HG02763 (cell line): Measurements from ENCODE around the gene WWC2.
"Not testable (repeated sequence)": the region's sequence is repeated elsewhere in the genome, so short reads cannot be mapped to it uniquely, and the experiment has no call there.

Source experiments
- ATAC-seq: cut with Tn5 transposase; IDR thresholded peaks from one replicate; pipeline ENCODE4 v1.9.1; 2021; ENCODE audit warnings: mild to moderate bottlenecking, moderate library complexity; ENCODE audit not compliant: unreplicated experiment

The WWC2 gene

DNA sequence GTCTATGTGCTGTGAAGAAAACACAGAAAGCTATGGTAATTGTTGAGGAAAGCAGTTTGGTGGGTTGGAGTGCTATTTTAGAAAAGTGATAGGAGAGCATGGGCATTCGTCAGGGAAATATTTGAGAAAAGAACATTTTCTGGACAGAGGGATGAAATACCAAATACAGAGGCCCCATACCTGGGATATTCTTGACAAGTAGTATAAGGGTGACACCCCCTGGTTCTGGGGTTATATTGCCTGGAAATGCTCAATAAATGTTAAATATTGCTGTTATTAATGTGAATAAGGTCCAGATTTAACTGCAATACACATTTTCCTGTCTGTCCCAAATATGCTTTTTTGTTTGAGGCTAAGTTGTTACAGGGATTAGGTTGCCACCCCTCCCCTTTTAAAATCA, 42.9 kb downstream of the WWC2 start:
- no peak for ATAC-seq

DNA sequence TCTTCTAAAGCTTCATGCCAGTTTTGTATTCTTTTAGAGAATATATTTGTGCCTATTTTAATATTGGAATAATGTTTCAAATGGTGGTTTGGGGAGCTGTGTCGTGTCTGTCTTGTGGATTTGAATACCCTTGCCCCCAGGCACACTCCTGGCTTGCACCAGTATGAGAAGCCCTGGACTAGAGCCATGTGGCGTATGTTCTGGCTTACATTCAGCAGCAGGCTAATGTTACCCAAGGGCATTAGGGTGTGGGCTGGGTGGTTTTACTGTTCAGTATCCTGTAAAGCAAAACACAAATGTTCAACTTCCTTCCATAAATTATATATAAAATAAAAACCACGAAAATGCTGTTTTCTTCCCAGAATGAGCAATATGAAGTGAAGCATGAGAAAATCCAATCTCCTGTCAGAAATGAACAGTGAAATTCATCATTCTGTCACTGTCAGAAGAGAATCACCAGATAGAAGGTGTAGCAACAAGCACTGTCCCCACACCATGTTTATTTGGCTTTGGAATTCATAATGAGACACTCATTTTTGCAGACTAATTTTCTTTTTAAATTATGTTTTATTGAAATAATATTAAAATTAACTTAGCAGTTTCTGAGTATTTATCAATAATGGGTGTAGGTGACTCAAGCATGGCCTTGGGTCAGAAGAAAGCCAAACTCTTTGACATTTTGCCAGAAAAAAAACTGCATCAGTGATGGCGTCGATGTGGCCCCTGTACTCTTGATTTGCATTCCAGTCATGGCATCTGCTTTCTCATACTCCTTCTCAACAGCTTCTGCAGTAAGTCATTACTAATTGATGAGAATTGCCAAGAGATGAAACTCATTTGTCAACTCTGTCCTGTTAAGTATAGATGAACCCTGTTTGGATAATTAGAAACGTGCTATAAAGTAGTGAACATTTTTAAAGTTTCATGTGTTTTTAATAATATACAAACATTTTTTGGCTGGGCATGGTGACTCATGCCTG, 43.8 kb downstream of the WWC2 start:
- ATAC-seq, result no peak

GRCh38 chr4:183144787-183145186, 45.7 kb downstream of the WWC2 start:
- ATAC-seq, result no peak

- no peak for ATAC-seq
Measured at GRCh38 chr4:183145773-183146172, 46.7 kb downstream of the WWC2 start.

DNA sequence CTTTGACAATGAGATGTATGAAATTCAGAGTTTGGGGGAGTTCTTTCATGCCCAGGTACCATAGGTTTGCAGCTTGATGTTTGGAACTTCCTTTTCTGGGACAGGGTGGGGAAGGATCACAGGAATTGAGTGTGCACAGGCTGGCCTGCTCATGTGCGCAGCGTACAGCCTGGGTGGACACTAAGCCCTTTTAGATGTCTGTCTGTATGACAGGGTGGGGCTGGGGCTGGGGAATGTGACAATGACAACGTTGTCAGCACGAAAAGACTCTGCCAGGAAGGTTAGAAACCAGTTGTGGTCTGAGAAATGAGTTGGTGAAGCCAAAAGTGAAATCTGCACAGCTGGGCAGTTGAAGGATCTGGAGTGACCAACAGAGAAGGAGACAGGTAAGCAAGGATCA, 47.4 kb downstream of the WWC2 start:
- no peak for ATAC-seq

- ATAC-seq, result no peak
Measured at GRCh38 chr4:183147196-183147595, 48.1 kb downstream of the WWC2 start.

DNA sequence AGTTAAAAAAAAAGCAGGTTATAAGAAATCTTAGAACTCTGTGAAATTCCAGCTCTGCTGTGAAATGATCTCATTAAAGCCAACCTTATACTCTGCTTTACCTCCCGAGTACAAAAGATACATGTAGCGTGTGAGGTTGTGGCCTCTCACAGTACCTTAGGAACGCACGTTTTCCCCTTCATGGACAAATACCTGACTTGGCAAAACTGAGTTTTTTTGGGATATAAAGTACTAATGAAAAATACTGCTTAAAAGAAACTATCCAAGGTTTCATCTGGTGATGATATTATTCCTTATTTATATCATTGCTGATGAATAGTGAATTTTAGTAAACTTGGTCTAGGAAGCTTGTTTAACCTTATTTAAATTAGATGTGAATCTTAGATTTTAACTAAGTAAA, 48.9 kb downstream of the WWC2 start:
- no peak for ATAC-seq

- no peak for ATAC-seq
Measured at GRCh38 chr4:183149616-183150539, 50.8 kb downstream of the WWC2 start.

DNA sequence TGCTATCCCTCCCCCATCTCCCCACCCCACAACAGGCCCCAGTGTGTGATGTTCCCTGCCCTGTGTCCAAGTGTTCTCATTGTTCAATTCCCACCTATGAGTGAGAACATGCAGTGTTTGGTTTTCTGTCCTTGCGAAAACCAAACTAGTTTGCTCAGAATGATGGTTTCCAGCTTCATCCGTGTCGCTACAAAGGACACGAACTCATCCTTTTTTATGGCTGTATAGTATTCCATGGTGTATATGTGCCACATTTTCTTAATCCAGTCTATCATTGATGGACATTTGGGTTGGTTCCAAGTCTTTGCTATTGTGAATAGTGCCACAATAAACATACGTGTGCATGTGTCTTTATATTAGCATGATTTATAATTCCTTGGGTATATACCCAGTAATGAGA, 51.6 kb downstream of the WWC2 start:
- ATAC-seq, result not testable (repeated sequence)

GRCh38 chr4:183152232-183152631, 53.2 kb downstream of the WWC2 start:
- ATAC-seq, result not testable (repeated sequence)

- ATAC-seq, result no peak
Measured at GRCh38 chr4:183153190-183153916, 54.3 kb downstream of the WWC2 start.

DNA sequence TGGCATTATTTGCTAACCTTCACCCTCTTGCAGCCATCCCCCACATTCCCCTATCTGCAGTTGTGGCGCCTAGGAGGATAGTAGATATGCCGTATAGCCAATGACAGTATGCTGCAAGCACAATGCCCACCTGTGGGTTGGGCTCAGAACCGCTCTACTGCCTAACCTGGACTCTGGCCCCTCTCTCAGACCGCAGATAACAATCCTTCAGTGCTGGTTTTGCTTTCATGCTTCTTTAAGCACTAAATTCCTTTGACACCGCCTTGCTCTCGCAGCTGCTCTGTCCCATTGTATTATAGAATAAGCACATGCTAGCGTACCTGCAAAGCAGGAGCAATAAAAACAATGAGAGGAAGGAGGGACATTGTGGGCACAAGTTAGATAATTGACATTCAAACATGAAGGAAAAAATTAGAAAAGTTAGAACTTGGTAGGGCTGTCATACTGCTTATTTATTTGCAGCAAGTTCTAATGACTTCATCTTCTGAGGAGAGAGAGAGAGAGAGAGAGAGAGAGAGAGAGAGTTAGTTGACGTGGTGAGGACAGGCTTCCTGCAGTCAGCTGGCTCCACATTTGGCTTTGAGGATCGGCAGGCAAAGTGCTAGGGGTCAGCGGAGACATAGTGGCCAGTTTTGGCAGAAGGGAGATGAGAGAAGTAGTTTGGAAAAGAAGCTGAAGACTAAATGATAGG, 55.8 kb downstream of the WWC2 start:
- no peak for ATAC-seq

DNA sequence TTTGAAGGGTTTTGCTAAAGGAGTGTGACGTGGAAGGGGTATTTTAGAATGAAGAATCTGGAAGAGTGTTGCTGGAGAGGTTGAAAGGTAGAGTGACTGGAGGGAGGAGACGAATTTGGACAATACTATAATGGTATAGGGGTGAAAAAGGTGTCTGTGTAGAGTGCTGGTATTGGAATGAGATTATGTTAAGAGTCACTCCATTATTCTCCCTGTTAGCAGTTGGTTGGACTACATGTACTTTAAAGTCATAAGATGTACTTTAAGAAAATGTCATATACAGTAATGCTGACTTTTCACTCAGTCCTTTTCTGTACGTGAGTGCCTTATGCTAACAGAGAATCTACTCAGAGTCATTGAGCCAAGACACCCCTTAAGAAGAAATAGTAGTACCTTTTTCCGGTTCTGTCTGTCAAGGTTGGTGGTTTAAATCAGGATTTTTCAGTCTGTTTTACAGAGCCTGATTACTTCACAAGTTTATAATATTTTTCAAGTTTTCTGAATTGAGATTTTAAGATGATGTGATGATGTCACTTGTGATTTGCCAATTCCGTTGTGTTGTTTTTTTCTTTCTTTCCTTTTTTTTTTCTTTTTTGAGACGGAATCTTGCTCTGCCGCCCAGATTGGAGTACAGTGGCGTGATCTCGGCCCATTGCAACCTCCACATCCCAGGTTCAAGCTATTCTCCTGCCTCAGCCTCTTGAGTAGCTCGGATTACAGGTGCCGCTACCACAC, 56.6 kb downstream of the WWC2 start:
- ATAC-seq, result no peak

DNA sequence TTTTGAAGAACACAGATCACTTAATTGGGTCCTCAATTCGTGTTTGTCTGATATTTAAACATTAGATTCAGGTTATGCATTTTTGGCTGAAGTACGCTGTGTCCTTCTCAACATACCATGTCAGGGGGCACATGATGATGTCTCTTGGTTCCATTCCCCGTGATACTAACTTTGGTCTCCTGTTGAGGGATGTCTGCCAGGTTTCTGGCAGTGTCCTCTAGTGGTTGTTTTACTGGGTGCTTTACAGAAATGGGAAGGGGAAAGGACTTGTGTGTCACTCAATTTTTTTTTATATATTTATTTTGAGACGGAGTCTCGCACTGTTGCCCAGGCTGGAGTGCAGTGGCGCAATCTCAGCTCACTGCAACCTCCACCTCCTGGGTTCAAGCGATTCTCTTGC, 58.2 kb downstream of the WWC2 start:
- no peak for ATAC-seq

- no peak for ATAC-seq
Measured at GRCh38 chr4:183158062-183158461, 59.0 kb downstream of the WWC2 start.

- no peak for ATAC-seq
Measured at GRCh38 chr4:183161630-183162029, 62.6 kb downstream of the WWC2 start.

DNA sequence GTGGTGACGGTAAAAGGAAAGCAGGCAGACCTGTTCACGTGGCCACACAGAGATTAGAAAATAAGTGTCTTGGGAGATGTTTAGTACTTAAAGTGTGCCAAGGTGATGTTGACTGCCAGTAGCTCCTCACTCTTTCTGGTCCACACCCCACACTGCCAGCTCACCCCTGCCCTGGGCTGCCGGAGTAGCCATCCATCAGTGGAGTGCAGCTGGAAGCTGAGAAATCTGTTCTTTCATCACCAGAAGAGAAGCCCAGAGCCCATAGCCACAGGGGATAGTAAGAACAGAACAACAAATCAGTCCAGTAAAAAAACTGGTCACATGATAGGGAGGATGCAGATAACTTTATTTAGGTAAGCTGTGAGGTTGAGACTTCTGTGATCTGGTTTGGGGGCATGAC, 64.1 kb downstream of the WWC2 start:
- no peak for ATAC-seq

DNA sequence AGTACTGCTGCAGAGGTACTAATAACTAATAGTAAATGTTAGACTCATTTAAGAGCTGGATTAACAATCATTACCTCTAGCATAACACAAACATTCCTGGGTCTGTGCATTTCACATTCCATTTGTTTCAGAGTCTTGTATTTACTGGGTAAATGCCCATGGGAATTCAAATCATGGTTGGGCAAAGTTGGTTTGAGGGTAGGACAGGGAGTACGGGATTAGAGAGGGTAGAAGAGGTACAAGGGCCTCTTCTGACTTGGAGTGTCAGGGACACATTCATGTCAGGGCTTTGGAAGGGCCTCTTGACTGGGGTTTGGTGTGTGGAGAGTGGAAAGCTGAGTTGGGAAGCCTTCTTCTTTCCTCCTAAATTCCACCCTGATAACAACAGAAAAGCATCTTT, 65.9 kb downstream of the WWC2 start:
- no peak for ATAC-seq

DNA sequence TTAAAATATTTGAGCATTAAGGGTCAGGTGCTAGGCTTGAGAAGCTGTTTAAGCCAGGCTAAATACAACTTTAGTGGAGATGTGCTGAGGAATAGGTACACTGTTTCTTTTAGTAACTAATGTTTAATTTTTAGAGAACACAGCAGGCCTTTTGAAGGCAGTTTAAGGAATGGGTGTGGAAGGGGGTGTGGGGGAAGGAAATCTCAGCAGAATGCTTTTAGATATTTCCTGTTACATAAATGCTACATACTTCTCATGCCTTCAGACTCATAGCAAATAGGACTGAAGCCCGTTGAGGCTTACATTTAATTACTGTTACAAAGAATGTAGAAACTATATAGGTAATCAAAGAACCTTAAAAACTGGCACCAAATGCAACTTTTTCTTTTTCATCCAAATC, 66.3 kb downstream of the WWC2 start:
- no peak for ATAC-seq

GRCh38 chr4:183170894-183171293, 71.8 kb downstream of the WWC2 start:
- no peak for ATAC-seq
